Stimulated activated CD8-positive, alpha-beta memory T cell treated with anti-CD3 and anti-CD28 coated beads, Interleukin-15, amount 100 ng/mL, for 4 hours (primary cell): Measurements from ENCODE around the gene SLC12A4.
"Not testable (repeated sequence)": the region's sequence is repeated elsewhere in the genome, so short reads cannot be mapped to it uniquely, and the experiment has no call there.

Experiments
- DNase-seq, 2 donors: peaks; one replicate each; pipeline ENCODE4 v3.0.0-alpha.2; 2020; ENCODE audit warnings: low read depth in 2 of 2

Gene SLC12A4

DNA sequence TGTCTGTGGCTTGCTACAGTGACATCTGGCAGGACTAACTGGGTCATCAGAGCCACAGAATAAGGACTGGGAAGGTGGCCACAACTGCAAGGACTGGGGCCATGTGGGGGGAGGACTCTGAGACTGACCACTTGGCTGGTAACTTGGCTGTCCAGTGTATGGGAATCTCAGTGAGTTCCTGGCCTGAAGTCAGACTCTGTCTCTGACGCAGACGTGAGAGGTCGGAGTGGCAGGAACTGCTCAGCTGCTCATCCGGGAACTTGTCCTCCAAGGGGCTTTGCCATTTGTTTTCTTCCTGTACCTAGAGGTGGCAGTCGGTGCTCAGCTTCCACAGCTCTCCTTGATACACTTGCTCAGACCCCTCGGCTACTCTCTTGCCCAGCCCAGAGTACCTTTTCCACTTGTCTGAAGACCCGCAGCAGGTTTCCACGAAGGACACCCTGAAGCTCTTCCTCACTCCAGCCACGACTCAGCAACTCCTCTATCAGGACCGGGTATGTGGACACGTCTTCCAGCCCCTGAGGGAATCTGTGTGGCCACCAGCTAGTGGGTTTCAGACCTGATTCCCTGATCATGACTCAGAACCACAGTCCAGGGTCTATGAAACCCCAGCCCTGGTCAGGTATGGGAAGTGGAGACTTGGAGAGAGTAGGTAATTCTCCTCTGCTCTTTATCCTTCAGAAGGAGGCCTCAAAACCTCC is 19.2 kb upstream of the SLC12A4 start:
- DNase-seq: no peak

DNA sequence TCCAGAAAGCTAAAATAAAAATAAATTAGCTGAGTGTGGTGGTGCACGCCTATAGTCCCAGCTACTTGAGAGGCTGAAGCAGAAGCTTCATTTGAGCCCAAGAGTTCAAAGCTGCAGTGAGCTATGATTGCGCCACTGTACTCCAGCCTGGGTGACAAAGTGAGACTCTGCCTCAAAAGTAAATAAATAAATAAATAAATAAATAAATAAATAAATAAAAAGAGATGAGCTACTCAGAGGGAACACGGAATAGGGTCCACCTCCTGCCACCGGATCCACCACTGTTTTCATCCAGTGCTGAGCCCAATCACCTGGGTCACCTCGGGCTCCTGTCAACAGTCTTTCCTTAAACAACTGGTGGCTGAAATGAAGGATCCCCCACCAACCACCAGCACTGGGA is 18.5 kb upstream of the SLC12A4 start:
- DNase-seq: no peak

DNA sequence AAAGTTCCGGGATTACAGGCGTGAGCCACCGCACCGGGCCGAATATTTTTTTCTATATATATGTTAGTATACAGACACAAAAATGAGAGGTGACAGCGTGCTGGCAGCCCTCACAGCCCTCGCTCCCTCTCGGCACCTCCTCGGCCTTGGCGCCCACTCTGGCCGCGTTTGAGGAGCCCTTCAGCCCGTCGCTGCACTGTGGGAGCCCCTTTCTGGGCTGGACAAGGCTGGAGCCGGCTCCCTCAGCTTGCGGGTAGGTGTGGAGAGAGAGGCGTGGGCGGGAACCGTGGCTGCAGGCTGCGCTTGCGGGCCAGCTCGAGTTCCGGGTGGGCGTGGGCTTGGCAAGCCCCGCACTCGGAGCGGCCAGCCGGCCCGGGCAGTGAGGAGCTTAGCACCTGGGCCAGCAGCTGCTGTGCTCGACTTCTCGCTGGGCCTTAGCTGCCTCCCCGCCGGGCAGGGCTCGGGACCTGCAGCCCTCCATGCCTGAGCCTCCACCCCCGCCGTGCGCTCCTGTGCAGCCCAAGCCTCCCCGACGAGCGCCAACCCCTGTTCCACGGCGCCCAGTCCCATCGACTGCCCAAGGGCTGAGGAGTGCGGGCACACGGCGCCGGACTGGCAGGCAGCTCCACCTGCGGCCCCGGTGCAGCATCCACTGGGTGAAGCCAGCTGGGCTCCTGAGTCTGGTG is 13.7 kb upstream of the SLC12A4 start:
- no peak for DNase-seq

DNA sequence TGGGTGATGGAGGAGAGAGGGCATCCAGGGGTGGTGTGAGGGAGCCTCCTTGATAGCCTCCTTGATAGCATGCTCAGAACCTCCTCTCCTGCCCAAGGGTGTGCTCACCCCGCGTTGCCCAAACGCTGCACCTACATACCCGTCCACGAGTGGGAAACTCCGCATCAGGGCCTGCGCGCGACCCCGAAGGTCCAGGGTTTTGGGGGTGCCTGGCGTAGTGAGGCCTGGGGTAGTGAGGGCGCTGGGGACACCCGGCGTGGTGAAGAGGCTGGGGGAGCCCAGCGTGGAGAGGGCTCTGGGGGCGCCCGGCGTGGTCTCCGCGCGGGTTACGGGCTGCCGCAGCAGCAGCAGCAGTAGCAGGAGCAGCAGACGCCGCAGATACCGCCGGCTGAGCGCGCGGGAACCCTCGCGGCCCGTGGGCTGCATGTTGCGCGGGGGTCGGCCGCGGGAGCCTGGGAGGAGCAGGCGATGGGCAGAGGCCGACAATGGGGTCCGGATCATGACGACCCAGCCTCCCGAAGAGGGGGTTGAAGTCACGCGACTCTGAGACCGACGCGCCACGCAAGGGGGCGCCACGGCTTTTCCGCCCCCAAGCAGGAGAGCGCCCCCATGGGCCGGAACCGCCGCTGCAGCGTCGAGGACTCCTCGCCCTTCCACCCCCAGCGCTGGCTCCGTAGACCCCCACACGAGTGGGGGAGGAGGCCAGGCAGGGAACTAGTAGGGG is 11.7 kb upstream of the SLC12A4 start, which contains the start of gene DPEP3:
TSS of gene DPEP3 (minus strand) at position 545 of the 724 bp plus-strand sequence. CDS start at position 426, 119 bp downstream.
- no peak for DNase-seq

DNA sequence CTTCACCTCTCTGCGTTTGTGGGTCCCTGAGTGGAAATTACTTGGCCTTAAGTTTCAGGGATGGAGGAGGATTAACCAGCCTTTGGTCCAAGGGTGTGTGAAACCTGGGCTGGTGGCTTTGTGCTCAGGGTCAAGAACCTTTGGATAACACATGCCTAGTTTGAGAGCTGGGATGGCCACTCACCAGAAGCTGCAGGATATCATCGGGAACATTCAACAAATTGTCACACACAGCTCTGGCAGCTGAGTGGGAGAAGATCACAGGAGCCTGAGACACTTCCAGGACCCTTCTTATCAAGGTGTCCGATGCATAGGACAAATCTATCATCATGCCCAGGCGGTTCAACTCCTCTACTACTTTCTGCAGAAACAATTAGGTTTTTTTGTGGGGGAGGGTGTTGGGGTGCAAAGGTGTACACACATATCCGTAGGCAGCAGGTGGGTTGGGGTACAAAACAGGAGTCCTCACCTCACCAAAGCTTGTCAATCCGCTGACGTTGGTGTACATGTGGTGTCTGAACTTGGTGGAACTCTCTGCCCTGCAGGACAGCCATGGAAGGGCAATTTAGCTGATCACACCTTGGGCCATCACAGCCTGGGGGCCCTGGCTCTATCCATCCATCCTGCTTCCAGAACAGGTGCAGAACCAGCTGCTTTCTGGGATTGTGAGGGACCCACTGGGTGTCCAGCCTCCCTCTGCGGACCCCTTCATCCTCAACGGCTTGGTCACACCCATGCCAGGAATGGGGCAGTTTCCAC is 9.2 kb upstream of the SLC12A4 start:
- no peak for DNase-seq

DNA sequence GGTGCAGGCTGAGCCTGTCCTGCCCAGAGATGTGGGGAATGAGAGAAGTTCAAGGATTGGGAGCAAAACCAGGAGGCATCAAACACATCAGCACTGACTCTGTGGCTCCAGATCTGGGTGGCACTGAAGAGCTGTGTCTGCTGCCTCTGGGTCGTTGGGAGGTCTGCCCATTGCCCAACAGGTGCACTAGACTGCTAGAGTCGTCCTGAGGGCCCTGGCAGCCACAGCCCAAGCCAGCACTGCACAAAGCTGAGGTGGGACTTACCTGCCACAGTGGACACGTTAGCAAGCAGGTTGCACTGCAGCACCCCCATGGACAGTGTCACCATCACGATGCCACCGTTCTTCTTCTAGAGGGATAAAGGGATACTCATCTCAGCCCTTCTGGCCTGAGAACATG is 8.6 kb upstream of the SLC12A4 start:
- no peak for DNase-seq

DNA sequence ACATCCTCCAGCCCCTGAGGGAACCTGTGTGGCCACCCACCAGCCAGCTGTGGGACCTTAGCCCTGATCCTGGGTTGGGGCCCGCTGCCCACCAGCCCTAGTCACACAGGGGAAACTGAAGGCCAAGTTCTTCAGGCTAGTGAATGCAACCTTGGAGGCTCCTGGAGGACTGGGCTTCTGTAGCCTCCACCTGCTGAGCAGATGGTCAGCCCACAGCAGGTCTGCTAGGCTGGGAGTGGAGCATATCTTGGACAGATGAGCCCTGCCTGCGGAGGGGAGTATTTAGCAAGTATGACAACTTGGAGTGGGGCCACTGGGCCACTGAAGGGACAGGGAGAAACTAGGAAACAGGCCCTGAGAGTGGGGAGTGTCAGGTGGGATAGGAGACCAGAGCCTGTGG is 7.8 kb upstream of the SLC12A4 start:
- DNase-seq: no peak

DNA sequence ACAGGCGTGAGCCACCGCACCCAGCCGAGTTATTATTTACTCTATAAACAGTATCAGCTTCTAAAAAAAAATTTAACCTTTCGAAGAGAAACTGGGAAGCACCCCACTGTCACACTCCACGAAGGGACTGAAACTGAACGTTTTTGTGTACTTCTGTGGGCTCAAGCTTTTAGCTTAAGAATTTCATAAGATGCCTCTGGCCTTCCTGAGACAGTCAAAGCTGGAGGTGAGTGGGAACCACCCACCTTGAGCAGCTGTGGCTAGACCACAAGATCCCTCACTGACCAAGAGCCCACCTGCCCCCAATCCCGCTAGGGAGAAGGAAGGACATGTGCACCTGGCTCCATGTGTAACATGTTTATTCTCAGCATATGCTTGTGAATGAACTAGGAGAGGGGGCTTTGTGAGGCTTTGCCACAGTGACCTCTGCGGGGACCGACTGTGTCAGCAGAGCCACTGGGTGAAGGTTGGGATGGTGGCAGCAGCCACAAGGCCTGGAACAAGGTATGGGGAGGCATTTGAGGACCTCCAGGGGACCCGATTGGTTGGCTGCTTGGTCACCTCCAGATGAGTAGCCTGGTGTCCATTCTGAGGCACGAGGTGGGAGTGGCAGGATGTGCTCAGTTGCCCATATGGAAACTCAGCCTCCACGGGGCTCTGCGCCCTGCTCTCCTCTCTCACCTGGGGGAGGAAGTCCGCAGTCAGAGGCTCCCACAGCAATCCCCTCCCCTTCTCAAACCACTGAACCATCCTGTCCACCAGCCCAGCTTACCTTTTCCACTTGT is 7.1 kb upstream of the SLC12A4 start:
- DNase-seq: no peak

DNA sequence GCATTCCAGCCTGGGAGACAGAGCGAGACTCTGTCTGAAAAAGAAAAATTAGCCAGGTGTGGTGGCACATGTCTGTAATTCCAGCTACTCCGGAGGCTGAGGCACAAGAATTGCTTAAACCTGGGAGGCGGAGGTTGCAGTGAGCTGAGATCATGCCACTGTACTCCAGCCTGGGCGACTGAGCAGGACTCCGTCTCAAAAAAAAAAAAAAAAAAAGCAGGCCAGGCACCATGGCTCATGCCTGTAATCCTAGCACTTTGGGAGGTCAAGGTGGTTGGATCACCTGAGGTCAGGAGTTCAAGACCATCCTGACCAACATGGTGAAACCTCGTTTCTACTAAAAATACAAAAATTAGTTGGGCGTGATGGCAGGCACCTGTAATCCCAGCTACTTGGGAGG is 3.8 kb upstream of the SLC12A4 start:
- DNase-seq: not testable (repeated sequence)

DNA sequence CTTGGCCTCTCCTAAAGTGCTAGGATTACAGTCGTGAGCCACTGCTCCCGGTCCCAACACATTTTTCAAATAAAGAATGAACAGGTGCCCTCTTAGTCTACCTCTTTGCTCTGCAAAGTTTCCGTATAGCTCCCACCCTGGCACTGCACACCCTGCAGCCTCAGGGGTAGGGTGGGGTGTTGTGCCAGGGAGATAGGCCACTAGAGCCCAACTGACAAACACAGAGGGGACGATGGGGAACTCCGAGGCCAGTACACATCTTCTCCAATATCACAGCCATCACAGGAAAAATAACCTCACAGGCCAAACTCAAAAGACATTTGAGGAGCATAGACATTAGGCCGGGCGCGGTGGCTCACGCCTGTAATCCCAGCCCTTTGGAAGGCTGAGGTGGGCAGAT is 2.7 kb upstream of the SLC12A4 start:
- DNase-seq: no peak

DNA sequence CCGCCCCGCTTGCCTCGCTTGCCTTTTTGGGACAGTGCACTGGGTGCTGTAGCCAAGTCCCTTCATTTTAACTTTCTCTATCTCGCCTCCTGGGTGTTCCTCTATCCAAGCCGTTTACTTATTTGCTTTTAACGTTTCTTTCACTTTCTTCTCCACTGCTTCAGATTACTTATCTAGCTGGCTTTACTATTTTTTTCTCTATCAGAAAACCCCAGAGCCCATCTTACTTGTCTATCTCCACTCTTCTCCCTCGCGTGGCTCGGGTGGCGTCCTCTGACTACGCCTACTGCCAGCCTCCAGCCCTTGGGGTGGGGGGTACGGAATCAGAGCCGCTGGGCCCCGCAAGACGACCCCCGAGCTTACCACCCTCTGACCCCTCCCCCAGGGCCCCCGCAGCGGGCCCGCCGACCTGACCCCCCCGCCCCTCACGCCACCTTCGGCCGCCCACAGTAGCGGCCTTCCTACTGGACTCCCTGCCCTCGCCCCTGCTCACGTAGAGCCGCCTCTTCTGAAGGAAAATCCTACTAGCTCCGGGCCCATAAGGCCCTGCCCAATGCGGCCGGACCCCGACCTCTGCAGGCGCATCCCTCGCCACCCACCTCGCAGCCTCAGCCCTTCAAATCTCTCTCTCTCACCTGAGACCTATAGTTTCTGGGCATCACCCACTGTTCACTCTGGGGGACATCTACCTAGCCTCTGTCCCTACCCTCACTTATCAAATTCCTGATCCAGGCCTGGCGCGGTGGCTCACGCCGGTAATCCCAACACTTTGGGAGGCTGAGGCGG is 1.0 kb upstream of the SLC12A4 start:
- DNase-seq: no peak

DNA sequence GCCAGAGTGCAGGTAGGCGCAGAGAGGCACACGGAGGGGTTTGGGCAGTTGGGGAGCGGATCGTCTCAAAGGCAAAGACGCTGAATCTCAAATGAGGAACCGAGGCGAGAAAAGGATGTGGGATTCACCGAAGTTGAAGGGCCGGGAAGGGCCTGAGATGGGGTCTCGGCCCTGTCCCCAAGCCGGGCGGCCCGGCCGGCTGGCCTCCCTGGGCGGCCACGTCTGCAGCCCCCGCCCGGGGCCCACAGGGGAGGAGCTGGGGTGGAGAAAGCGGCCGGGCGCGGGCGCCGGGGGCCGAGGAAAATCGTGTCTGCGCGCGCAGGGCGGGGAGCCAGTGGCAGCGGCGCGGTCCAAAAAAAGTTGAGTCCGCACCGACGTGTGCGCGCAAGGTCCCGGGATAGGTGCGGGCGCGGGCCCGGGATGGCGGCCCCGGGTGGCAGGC is 458 bp downstream of the SLC12A4 start:
- DNase-seq: no peak

DNA sequence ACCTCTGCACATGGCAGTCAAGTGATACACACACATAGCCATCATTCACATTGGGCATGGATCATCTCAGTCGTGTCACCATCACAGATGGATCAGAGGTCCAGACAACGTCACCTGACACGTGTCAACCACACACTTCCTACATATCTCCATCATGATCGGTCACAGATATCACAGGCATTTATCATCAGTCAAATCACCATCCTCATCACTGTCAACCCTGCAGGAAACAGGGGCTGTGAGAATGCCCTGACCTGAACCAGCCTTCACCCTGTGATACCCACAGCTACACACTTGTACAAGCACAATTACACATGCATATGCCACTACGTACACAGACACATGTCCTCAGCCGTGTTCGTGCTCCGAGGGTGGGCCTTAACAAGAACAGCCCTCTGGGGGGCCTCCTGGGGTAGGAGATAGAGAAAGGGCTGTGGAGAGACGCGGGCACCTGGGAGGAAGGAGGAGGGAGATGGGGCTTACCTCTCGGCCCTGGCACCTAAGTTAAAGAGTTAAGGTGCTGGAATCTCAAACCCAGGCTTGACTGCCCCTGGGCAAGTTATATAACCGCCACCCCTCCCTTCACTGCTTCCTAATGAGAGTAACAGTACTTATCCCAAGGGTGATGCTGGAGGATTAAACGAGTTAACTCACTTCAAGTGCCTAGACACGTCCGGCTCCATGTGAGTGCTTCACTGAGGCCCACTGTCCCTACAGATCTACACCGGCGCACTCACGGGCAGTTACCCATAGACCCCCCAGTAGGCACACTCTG is 1.1 kb downstream of the SLC12A4 start:
- no peak for DNase-seq

DNA sequence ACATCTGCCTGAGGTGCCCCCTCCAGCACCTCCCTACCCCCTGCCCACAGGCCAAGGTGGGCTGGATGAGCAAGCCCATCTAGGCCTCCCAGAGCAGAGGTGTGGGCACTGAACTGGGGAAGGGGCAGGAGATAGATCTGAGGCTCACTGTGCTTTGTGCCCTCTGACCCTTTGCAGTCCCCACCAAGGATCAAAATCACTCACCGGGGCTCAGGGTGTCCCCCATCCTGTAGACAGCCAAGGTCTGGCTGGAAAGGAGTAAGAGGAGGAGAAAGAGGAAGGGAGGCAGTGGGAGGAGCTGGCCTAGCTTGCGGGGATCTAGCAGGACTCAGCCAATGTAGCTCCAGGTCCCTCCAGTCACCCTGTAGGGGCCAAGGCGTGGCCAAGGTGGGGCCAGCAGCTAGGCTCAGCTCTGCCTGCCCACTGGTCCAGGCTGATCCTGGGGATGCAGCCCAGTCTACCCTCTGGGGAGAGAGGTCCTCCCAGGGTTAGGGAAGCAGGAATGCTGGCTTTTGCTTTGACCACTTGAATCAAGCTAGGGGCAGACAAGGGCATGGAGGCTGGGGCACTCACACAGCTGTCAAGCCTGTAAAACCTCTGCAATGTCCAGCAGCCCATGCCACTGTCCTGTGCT is 1.8 kb downstream of the SLC12A4 start:
- no peak for DNase-seq

DNA sequence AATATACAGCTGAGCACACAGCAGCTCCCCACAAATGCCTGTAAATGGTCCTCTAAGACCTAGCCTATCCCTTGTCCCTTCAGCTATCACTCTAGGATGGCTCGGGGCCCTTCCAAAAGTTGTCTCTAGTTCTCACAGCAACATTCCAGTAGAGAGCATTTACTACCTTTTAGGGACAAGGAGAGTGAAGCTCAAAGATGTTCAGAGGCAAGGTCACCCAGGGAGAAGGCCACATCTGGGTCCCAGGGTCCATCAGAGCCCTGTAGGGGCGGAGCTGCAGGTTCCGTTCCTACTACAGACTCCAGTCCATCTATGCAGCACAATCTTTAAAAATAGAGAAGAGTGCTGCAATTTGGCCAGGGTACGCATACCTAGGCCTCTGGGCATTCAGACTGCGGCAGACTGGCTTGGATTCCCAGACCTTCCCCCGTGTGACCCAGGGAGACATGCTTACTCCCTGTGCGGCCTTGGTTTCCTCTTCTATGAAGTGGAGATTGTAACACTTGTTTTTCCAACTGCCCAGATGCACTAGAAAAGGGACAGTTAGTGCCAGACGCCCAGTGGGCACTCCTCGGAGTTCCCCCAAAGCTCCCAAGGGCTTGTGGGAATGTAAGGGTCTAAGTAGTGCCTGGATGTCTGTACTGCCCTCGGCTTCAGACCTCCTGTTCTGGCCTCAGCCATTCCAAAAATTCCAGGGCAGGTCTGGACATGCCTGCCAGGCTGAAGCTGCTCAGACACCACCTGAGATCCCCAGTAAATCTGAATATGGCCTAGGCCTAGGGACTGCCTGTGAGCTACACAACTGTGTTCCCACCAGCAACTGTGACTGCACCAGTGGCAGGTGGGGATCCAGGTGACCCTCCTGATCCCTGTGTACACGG is 2.5 kb downstream of the SLC12A4 start:
- DNase-seq: no peak

DNA sequence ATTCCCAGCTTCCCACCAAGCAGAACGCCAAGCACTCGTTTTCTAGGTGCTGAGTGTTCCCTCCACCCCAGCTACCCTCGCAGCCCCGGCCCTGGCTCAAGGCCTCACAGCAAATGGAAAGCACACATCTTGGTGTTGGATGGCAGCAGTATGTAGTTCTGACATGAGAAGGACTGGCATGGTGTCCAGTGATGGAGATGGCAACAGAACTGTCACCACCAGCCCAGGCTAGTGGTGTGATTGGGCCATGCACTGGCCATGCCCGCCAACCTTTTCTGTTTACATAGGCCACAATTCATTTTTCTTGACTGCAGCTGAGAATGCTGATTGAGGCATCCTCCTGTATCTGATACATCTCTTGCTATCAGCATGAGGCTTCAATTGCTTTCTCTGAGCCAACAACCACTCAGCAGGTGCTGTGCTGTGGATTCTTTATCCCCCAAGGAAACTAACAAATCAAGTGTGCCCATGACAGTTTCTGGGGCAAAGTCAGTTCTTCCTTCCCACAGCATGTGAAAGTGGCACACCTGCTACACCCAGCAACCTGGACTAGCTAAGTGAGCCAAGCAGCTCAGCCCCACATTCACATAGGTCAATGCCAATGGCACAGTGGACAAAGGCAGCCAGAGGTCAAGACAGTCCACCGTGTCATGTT is 3.8 kb downstream of the SLC12A4 start:
- DNase-seq: no peak

DNA sequence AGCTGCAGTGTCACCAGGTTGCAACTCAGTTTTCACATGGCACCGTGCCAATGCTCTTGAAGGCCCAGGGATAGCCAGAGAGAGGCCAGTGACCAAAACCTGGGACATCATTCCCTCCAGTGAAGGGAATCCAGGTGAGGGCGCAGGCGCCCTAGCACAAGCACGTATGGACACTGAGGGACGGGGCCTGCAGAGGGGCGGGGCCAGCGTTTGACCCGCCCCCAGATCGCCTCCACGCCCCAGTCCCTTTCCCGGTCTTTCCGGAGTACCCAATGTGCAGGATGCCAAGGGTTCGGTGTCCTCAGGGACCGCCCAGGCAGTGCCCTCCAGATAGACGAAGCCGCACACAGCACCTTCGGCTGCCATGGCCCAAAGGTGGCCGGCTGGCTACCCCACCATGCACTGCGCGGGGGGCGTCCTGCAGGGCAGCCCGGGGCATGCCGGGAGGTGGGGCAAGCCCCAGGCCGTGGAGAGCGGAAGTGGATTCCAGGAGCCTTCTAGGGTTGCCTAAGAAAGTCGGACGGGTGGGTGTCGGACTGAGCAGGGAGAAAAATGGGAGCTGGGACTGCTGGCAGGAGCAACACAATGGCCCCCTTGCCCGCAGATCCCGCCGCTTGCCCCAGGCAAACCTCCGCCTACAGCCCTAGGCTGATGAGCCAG is 4.6 kb downstream of the SLC12A4 start:
- no peak for DNase-seq
